Neuronal stem cell (in vitro differentiated cells): Measurements from ENCODE around the gene STUB1.

Source experiments
- DNase-seq: peaks from one replicate; pipeline ENCODE4 v3.0.0-alpha.2; 2013; ENCODE audit warnings: low spot score
- H2AFZ ChIP-seq: one replicate; pipeline ENCODE4 v1.6.1; 2013; ENCODE audit warnings: mild to moderate bottlenecking, low read length, inconsistent platforms
- H2AK5ac ChIP-seq: 2 replicates; pipeline ENCODE4 v1.6.1; 2013; ENCODE audit warnings: low read depth, mild to moderate bottlenecking, inconsistent platforms, low read length, moderate library complexity, mixed read lengths
- H2BK120ac ChIP-seq: 2 replicates; pipeline ENCODE4 v1.6.1; 2013; ENCODE audit warnings: low read depth, mild to moderate bottlenecking, inconsistent platforms, low read length, moderate library complexity, mixed read lengths
- H2BK12ac ChIP-seq: one replicate; pipeline ENCODE4 v1.6.1; 2013; ENCODE audit warnings: low read length, inconsistent platforms
- H2BK15ac ChIP-seq: 2 replicates; pipeline ENCODE4 v1.6.1; 2013; ENCODE audit warnings: mild to moderate bottlenecking, low read length, inconsistent platforms, mixed read lengths
- H2BK5ac ChIP-seq: one replicate; pipeline ENCODE4 v1.6.1; 2013; ENCODE audit warnings: inconsistent platforms, mild to moderate bottlenecking, low read length, moderate library complexity
- H3K14ac ChIP-seq: one replicate; pipeline ENCODE4 v1.6.1; 2013; ENCODE audit warnings: low read length, inconsistent platforms
- H3K18ac ChIP-seq: 2 replicates; pipeline ENCODE4 v1.6.1; 2013; ENCODE audit warnings: low read length, inconsistent platforms
- H3K23ac ChIP-seq: 2 replicates; pipeline ENCODE4 v1.6.1; 2013; ENCODE audit warnings: low read depth, mild to moderate bottlenecking, mixed read lengths, low read length, inconsistent platforms; ENCODE audit not compliant: poor library complexity
- H3K27ac ChIP-seq: replicated peaks from 3 replicates; pipeline ENCODE4 v1.5.1; 2013; ENCODE audit warnings: low read length, inconsistent platforms
- H3K27me3 ChIP-seq, 3 experiments: 2 replicates each; pipeline ENCODE4 v1.6.1; 2013; ENCODE audit warnings: low read length in 3 of 3, mild to moderate bottlenecking in 2 of 3, inconsistent platforms in 1 of 3, low read depth in 1 of 3, mixed read lengths in 1 of 3, moderate library complexity in 1 of 3; ENCODE audit not compliant: control insufficient read depth in 3 of 3, insufficient read depth in 3 of 3
- H3K36me3 ChIP-seq, 2 donors: replicated peaks in 1 of 2; 2 replicates each; pipeline ENCODE4 v1.6.1; 2013; ENCODE audit warnings: low read length in 2 of 2; ENCODE audit not compliant: control insufficient read depth in 2 of 2, insufficient read depth in 2 of 2
- H3K4ac ChIP-seq: 2 replicates; pipeline ENCODE4 v1.6.1; 2013; ENCODE audit warnings: inconsistent platforms, mild to moderate bottlenecking, low read length, moderate library complexity
- H3K4me1 ChIP-seq, 2 donors: 1 replicate in 1 of 2; 2 replicates in 1 of 2; pipeline ENCODE4 v1.6.1; 2013; ENCODE audit warnings: low read length in 2 of 2, low read depth in 1 of 2; ENCODE audit not compliant: control insufficient read depth in 2 of 2, insufficient read depth in 1 of 2
- H3K4me2 ChIP-seq: one replicate; pipeline ENCODE4 v1.6.1; 2013; ENCODE audit warnings: mild to moderate bottlenecking, low read length, inconsistent platforms; ENCODE audit not compliant: insufficient read depth, poor library complexity, severe bottlenecking
- H3K4me3 ChIP-seq, 2 donors: 2 replicates each; pipeline ENCODE4 v1.5.1; 2013; ENCODE audit warnings: low read length in 2 of 2, mild to moderate bottlenecking in 2 of 2, inconsistent platforms in 1 of 2, moderate library complexity in 1 of 2
- H3K79me1 ChIP-seq: one replicate; pipeline ENCODE4 v1.6.1; 2013; ENCODE audit warnings: low read depth, mild to moderate bottlenecking, inconsistent platforms, low read length, moderate library complexity
- H3K9ac ChIP-seq: one replicate; pipeline ENCODE4 v1.6.1; 2013; ENCODE audit warnings: mild to moderate bottlenecking, low read depth, low read length, inconsistent platforms; ENCODE audit not compliant: poor library complexity
- H3K9me3 ChIP-seq, 2 donors: replicated peaks in 1 of 2; 2 replicates each; pipeline versions ENCODE3 to v1.6.1; 2013; ENCODE audit warnings: low read length in 2 of 2, mild to moderate bottlenecking in 2 of 2, inconsistent platforms in 1 of 2, low read depth in 1 of 2, mixed read lengths in 1 of 2, moderate library complexity in 1 of 2; ENCODE audit not compliant: control insufficient read depth in 2 of 2, insufficient read depth in 1 of 2
- H4K8ac ChIP-seq: one replicate; pipeline ENCODE4 v1.6.1; 2013; ENCODE audit warnings: low read depth, mild to moderate bottlenecking, inconsistent platforms, low read length, moderate library complexity
- H4K91ac ChIP-seq: one replicate; pipeline ENCODE4 v1.6.1; 2013; ENCODE audit warnings: low read length, low read depth, mild to moderate bottlenecking, inconsistent platforms; ENCODE audit not compliant: poor library complexity
- WGBS, 2 donors: extraction: QIAGEN DNeasy Blood & Tissue Kit; methylation state at CpG; one replicate each; pipeline ENCODE4 v1.1.7; 2013; ENCODE audit warnings: missing lambda C conversion rate in 2 of 2, mixed read lengths in 1 of 2; ENCODE audit not compliant: insufficient read length in 2 of 2, insufficient replicate concordance in 1 of 2; ENCODE audit errors: extremely low coverage in 2 of 2; 5-methylcytosine and 5-hydroxymethylcytosine counted together

STUB1 gene

GRCh38 chr16:698911-699671 lies 18.9 kb downstream of the STUB1 start:
- H2AFZ ChIP-seq: no peak overlapping the region

GRCh38 chr16:700684-701584 lies 20.7 kb downstream of the STUB1 start:
- Histone ChIP-seq H4K8ac (no peak overlapping the region), H3K4me3 (peak overlapping the region in 1 of 2 donors; percentile 6), H3K4ac (no peak overlapping the region), H3K14ac (no peak overlapping the region), H2BK120ac (no peak overlapping the region), H3K27ac (no peak overlapping the region), H3K36me3 (no peaks in the 10 kb centered on the region), H3K18ac (no peak overlapping the region), H3K23ac (peak overlapping the region; percentile 34), H3K4me2 (peak overlapping the region; percentile 2), H2AFZ (no peak overlapping the region), H4K91ac (no peak overlapping the region), H2BK5ac (no peak overlapping the region), H2BK12ac (no peak overlapping the region), H3K9ac (no peak overlapping the region), H3K4me1 (peaks cover 0 to 13% of the 10 kb centered on the region in 2 donors), H2BK15ac (no peak overlapping the region), H3K9me3 (no peaks in the 10 kb centered on the region), H3K27me3 (peaks cover 33 to 85% (median 36%) of the 10 kb centered on the region in 3 experiments), H2AK5ac (no peak overlapping the region), H3K79me1 (peaks cover 2% of the 10 kb centered on the region)
- no CpG with 5 or more reads among the region's 76 CpGs for WGBS, 2 donors
- peak; percentile 75 for DNase-seq

More at GRCh38 chr16:698911-699671, 18.9 kb downstream of the STUB1 start:
- peak overlapping the region; percentile 50 for H3K9ac ChIP-seq
- peaks cover 0 to 4% of the 10 kb centered on the region in 2 donors for H3K9me3 ChIP-seq
- H2AK5ac ChIP-seq: no peak overlapping the region
- H4K8ac ChIP-seq: no peak overlapping the region
- H3K4me2 ChIP-seq: no peak overlapping the region
- H3K36me3 ChIP-seq: no peaks in the 10 kb centered on the region
- peak overlapping the region; percentile 12 for H3K23ac ChIP-seq
- H2BK5ac ChIP-seq: no peak overlapping the region
- H2BK120ac ChIP-seq: no peak overlapping the region
- WGBS, 2 donors: no CpG with 5 or more reads among the region's 19 CpGs
- H2BK12ac ChIP-seq: no peak overlapping the region
- peaks cover 36 to 88% (median 41%) of the 10 kb centered on the region in 3 experiments for H3K27me3 ChIP-seq
- H3K18ac ChIP-seq: no peak overlapping the region
- no peak overlapping the region for H3K4me3 ChIP-seq
- peaks cover 5% of the 10 kb centered on the region for H3K79me1 ChIP-seq
- H3K4me1 ChIP-seq: peaks cover 5 to 7% of the 10 kb centered on the region in 2 donors
- no peak overlapping the region for H3K27ac ChIP-seq
- no peak overlapping the region for H3K4ac ChIP-seq
- H4K91ac ChIP-seq: no peak overlapping the region
- no peak for DNase-seq
- no peak overlapping the region for H2BK15ac ChIP-seq
- no peak overlapping the region for H3K14ac ChIP-seq

GRCh38 chr16:702341-702740 lies 22.1 kb downstream of the STUB1 start:
- Histone ChIP-seq H3K27me3 (peaks cover 41 to 87% (median 44%) of the 10 kb centered on the region in 3 experiments), H2BK5ac (peak overlapping the region; percentile 53), H3K14ac (no peak overlapping the region), H2BK12ac (no peak overlapping the region), H3K27ac (no peak overlapping the region), H4K91ac (no peak overlapping the region), H2BK120ac (no peak overlapping the region), H3K23ac (no peak overlapping the region), H3K9ac (no peak overlapping the region), H3K4ac (no peak overlapping the region), H3K4me3 (peak overlapping the region in 1 of 2 donors; percentile 59), H3K4me1 (peaks cover 0 to 25% of the 10 kb centered on the region in 2 donors), H2BK15ac (no peak overlapping the region), H3K18ac (peak overlapping the region; percentile 17), H2AFZ (no peak overlapping the region), H4K8ac (no peak overlapping the region), H3K4me2 (no peak overlapping the region), H3K36me3 (no peaks in the 10 kb centered on the region), H2AK5ac (no peak overlapping the region), H3K79me1 (peaks cover 2% of the 10 kb centered on the region), H3K9me3 (no peaks in the 10 kb centered on the region)
- DNase-seq: no peak
- no CpG with 5 or more reads among the region's 19 CpGs for WGBS, 2 donors

DNA sequence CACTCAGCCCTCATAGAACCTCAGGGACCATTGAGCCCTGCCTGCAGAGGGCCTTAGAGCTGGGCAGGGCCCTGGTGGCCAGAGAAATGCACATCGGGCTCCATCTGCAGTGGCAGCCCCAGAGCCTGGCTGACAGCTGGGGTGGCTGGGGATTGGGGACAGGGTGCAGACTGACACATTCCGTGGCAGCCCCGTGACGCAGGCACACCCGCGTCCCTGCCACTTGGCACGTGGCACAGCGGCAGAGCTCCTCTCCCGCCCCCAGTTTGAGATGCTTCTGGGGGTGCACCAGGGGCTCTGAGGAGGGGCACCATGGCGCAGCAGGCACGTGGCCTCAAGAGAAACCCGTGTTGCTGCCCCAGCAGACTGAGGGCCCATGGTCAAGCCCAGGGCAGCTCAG lies 23.2 kb downstream of the STUB1 start:
- Histone ChIP-seq H2BK15ac (peak overlapping the region; percentile 17), H2BK120ac (no peak overlapping the region), H3K4me3 (no peak overlapping the region), H3K36me3 (no peaks in the 10 kb centered on the region), H3K79me1 (peaks cover 2% of the 10 kb centered on the region), H3K18ac (no peak overlapping the region), H4K8ac (no peak overlapping the region), H2BK5ac (peak overlapping the region; percentile 75), H4K91ac (no peak overlapping the region), H3K27ac (no peak overlapping the region), H2BK12ac (no peak overlapping the region), H3K4me2 (no peak overlapping the region), H3K14ac (no peak overlapping the region), H3K9me3 (no peaks in the 10 kb centered on the region), H3K9ac (no peak overlapping the region), H2AFZ (no peak overlapping the region), H3K4ac (no peak overlapping the region), H2AK5ac (no peak overlapping the region), H3K4me1 (peaks cover 0 to 25% of the 10 kb centered on the region in 2 donors), H3K23ac (peak overlapping the region; percentile 91), H3K27me3 (peaks cover 41 to 92% (median 51%) of the 10 kb centered on the region in 3 experiments)
- no CpG with 5 or more reads among the region's 12 CpGs for WGBS, 2 donors
- DNase-seq: no peak
